ENCODE measurements around the gene MAGEB1. TPM values are rescaled to one million over a fixed set of nuclear protein-coding genes. Genes with fewer than 3 reads are reported as not detected.

The MAGEB1 gene
- total RNA-seq, 2 experiments from 2014 or later: not detected

- no peak overlapping the region for H3K4me3 ChIP-seq (ENCODE audit: low read length)
- no peaks in the 10 kb centered on the region for H3K4me1 ChIP-seq (ENCODE audit: insufficient read depth, low read length)
- no peaks in the 10 kb centered on the region for H3K36me3 ChIP-seq (ENCODE audit: insufficient read depth, low read length)
- POLR2A ChIA-PET: no interaction called here
- peaks cover 0 to 6% of the 10 kb centered on the region in 2 experiments for H3K9me3 ChIP-seq (ENCODE audit: control insufficient read depth in 1 of 2, insufficient read depth in 1 of 2, low read length in 2 of 2)
- H3K27ac ChIP-seq (ENCODE audit: low read depth in 1 of 2, low read length in 2 of 2): no peak overlapping the region
- TF ChIP-seq, protein P1, sequence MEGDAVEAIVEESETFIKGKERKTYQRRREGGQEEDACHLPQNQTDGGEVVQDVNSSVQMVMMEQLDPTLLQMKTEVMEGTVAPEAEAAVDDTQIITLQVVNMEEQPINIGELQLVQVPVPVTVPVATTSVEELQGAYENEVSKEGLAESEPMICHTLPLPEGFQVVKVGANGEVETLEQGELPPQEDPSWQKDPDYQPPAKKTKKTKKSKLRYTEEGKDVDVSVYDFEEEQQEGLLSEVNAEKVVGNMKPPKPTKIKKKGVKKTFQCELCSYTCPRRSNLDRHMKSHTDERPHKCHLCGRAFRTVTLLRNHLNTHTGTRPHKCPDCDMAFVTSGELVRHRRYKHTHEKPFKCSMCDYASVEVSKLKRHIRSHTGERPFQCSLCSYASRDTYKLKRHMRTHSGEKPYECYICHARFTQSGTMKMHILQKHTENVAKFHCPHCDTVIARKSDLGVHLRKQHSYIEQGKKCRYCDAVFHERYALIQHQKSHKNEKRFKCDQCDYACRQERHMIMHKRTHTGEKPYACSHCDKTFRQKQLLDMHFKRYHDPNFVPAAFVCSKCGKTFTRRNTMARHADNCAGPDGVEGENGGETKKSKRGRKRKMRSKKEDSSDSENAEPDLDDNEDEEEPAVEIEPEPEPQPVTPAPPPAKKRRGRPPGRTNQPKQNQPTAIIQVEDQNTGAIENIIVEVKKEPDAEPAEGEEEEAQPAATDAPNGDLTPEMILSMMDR (IDR thresholded peaks at IDR 0.05): no peak
- H3K36me3 Mint-ChIP-seq (ENCODE audit: low read depth): no peaks in the 10 kb centered on the region
- H3K27me3 Mint-ChIP-seq: no peaks in the 10 kb centered on the region
- no peak for DNase-seq
- H3K27ac Mint-ChIP-seq: no peak overlapping the region
- no peak for ATAC-seq (ENCODE audit: poor library complexity)
- H3K4me1 Mint-ChIP-seq (ENCODE audit: low read depth): no peaks in the 10 kb centered on the region
- no peaks in the 10 kb centered on the region for H3K9me3 Mint-ChIP-seq
- intact Hi-C loops (cut with DNase I, micrococcal nuclease): no loop called here
- no peaks in the 10 kb centered on the region for H3K27me3 ChIP-seq (ENCODE audit: control insufficient read depth in 1 of 2, insufficient read depth in 2 of 2, low read length in 2 of 2)
- H3K4me3 Mint-ChIP-seq: no peak overlapping the region
- CTCF ChIA-PET: no interaction called here
Observed at GRCh38 chrX:30217465-30217864, 29.5 kb upstream of the MAGEB1 start.

DNA sequence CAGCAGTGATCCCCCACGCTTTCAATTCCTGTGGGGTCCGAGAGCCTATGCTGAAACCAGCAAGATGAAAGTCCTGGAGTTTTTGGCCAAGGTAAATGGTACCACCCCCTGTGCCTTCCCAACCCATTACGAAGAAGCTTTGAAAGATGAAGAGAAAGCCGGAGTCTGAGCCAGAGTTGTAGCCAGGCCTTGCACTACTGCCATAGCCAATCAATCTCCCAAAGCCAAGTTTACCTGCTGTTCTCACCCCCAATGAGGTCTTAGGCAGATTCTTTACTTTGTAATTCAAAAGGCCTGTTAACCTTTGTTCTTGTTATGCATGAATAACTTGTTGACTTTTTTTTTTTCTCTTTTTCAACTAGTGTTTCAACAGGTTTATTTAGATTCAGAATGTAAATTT is 27.6 kb upstream of the MAGEB1 start:
- Histone ChIP-seq H3K9me3 (ENCODE audit: control insufficient read depth in 1 of 2, insufficient read depth in 1 of 2, low read length in 2 of 2) (peaks cover 0 to 6% of the 10 kb centered on the region in 2 experiments), H3K36me3 (ENCODE audit: insufficient read depth, low read length) (no peaks in the 10 kb centered on the region), H3K4me3 (ENCODE audit: low read length) (no peak overlapping the region), H3K27ac (ENCODE audit: low read depth in 1 of 2, low read length in 2 of 2) (no peak overlapping the region), H3K4me1 (ENCODE audit: insufficient read depth, low read length) (no peaks in the 10 kb centered on the region), H3K27me3 (ENCODE audit: control insufficient read depth in 1 of 2, insufficient read depth in 2 of 2, low read length in 2 of 2) (no peaks in the 10 kb centered on the region)
- no peaks in the 10 kb centered on the region for H3K9me3 Mint-ChIP-seq
- no peak overlapping the region for H3K27ac Mint-ChIP-seq
- intact Hi-C loops (cut with DNase I, micrococcal nuclease): no loop called here
- TF ChIP-seq, protein P1 (IDR thresholded peaks at IDR 0.05): no peak
- no peaks in the 10 kb centered on the region for H3K36me3 Mint-ChIP-seq (ENCODE audit: low read depth)
- H3K27me3 Mint-ChIP-seq: no peaks in the 10 kb centered on the region
- no peak overlapping the region for H3K4me3 Mint-ChIP-seq
- CTCF ChIA-PET: no interaction called here
- DNase-seq: no peak
- no peaks in the 10 kb centered on the region for H3K4me1 Mint-ChIP-seq (ENCODE audit: low read depth)
- POLR2A ChIA-PET: no interaction called here
- no peak for ATAC-seq (ENCODE audit: poor library complexity)

DNA sequence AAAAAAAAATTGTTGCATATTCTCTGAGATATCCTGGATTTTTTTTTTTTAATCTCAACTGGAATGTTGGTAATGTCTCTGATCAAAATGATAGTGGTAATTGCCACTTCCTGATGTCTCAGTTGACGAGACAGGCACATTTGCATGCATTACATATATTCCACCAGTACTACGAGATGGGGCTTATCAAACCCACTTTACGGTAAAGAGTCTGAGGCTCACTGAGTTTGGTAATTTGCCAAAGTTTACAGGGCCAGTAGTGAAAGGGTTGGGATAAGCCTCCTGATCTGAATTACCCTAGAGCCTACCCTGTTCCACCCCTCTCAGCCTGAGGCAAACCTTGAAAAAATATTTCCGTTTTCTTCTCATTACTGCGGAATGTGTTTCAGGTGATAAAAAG is 26.3 kb upstream of the MAGEB1 start:
- no peak for ATAC-seq (ENCODE audit: poor library complexity)
- H3K4me3 Mint-ChIP-seq: no peak overlapping the region
- Histone ChIP-seq H3K4me3 (ENCODE audit: low read length) (no peak overlapping the region), H3K9me3 (ENCODE audit: control insufficient read depth in 1 of 2, insufficient read depth in 1 of 2, low read length in 2 of 2) (no peaks in the 10 kb centered on the region), H3K4me1 (ENCODE audit: insufficient read depth, low read length) (no peaks in the 10 kb centered on the region), H3K27ac (ENCODE audit: low read depth in 1 of 2, low read length in 2 of 2) (no peak overlapping the region), H3K36me3 (ENCODE audit: insufficient read depth, low read length) (no peaks in the 10 kb centered on the region), H3K27me3 (ENCODE audit: control insufficient read depth in 1 of 2, insufficient read depth in 2 of 2, low read length in 2 of 2) (no peaks in the 10 kb centered on the region)
- DNase-seq: no peak
- H3K27ac Mint-ChIP-seq: no peak overlapping the region
- ChIA-PET POLR2A (no interaction called here), CTCF (no interaction called here)
- no peaks in the 10 kb centered on the region for H3K9me3 Mint-ChIP-seq
- no peaks in the 10 kb centered on the region for H3K36me3 Mint-ChIP-seq (ENCODE audit: low read depth)
- H3K27me3 Mint-ChIP-seq: no peaks in the 10 kb centered on the region
- intact Hi-C loops (cut with DNase I, micrococcal nuclease): no loop called here
- TF ChIP-seq, protein P1 (IDR thresholded peaks at IDR 0.05): no peak
- no peaks in the 10 kb centered on the region for H3K4me1 Mint-ChIP-seq (ENCODE audit: low read depth)
